DMS 273 (cell line): Measurements from ENCODE around the gene ZNF839.
A peak's percentile ranks its signal among the peaks of the same experiment; 100 is the strongest.
"Not testable (repeated sequence)": the region's sequence is repeated elsewhere in the genome, so short reads cannot be mapped to it uniquely, and the experiment has no call there.

Experiments used
- DNase-seq: peaks from one replicate; lab custom pipeline; 2025; ENCODE audit not compliant: unreplicated experiment; lab: John Stamatoyannopoulos, UW

Gene ZNF839

GRCh38 chr14:102304611-102305506 is 14.7 kb upstream of the ZNF839 start, which contains the start of gene MOK:
TSS of gene MOK (minus strand) at chr14:102305164. CDS start at chr14:102304968, 196 bp downstream.
- peak; percentile 98 for DNase-seq

- DNase-seq: peak; percentile 90
These were observed 5.1 kb upstream of the ZNF839 start for GRCh38 chr14:102314242-102315011.

GRCh38 chr14:102315121-102315520 is 4.4 kb upstream of the ZNF839 start:
- DNase-seq: no peak

GRCh38 chr14:102316338-102316742 is 3.2 kb upstream of the ZNF839 start:
- DNase-seq: peak; percentile 76

DNA sequence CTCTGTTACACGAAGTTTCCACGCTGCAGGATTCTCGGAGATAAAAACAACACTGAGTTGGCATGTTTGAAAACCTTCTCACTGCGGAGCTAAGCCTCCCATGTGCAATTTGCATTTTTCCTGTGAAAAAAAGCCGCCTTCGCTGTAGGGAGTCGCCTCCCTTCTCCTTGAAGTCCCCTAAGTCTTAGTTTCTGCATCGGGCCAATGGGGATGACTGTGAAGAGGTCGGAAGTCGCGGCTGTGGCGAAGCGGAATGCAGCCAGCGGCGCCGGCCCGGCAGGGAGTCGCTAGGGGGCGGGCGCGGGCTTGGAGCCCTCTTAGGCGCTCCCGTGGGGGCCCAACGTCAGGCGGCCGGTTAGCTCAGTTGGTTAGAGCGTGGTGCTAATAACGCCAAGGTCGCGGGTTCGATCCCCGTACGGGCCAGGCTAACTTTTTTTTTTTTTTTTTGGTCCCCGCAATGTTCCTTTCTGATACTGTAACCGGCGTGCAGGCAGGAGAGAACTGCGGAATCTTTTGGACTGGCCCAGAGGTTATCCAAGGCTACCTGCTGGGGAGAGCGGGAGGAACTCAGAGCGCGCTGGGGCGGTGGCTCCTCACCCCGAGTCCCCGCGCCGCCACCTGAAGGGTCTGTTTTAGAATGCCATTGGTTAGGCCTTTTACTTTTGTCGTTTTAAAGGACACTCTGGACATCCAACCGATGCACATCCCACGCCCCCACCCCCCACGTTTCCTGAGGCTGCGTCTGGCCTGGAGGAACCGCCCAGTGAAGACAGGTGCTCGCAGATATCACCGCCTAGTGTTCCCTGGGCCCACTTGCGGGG is 2.6 kb upstream of the ZNF839 start:
- DNase-seq: peak; percentile 93

DNA sequence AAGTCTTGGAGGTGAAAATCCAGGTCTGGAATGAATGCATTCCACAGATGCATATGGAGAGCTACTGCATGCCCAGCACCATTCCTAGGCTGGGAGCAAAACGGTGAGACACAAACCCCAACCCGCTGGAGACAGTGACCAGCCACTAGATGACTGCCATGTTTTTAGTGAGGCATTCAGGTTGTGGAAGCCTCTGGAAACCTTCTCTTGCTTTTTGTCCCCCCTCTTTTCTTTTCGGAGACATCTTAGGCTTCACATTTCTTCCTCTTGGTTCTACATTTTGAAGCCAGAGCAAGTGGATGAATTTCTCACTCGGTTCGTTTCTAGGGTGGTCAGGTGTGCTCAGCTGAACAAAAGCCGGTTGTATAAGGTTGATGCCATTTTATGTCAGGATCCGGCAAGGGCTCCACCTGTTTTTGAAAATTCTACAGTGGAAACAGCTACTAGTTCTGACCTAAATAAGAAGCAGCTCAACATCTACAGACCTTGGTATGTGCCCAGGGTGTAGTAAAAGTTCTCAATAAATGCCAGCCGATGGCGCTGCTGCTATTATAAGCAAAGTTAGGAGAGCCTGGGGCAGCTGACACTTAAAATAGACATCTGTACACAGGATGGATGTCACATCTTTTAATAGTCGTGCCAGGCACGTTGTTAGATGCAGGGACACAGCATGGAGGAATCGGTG is 1.8 kb upstream of the ZNF839 start:
- DNase-seq: peak; percentile 83

GRCh38 chr14:102318781-102319276 is 717 bp upstream of the ZNF839 start:
- no peak for DNase-seq

- peak; percentile 70 for DNase-seq
These were observed 601 bp downstream of the ZNF839 start for GRCh38 chr14:102320033-102320660.

GRCh38 chr14:102320671-102321455 is 1.3 kb downstream of the ZNF839 start:
- no peak for DNase-seq

GRCh38 chr14:102321456-102322422 is 2.2 kb downstream of the ZNF839 start:
- no peak for DNase-seq

- DNase-seq: peak; percentile 89
These were observed 3.6 kb downstream of the ZNF839 start for GRCh38 chr14:102323102-102323501.

GRCh38 chr14:102325791-102326345 is 6.3 kb downstream of the ZNF839 start:
- no peak for DNase-seq

GRCh38 chr14:102326583-102326982 is 7.0 kb downstream of the ZNF839 start:
- no peak for DNase-seq

DNA sequence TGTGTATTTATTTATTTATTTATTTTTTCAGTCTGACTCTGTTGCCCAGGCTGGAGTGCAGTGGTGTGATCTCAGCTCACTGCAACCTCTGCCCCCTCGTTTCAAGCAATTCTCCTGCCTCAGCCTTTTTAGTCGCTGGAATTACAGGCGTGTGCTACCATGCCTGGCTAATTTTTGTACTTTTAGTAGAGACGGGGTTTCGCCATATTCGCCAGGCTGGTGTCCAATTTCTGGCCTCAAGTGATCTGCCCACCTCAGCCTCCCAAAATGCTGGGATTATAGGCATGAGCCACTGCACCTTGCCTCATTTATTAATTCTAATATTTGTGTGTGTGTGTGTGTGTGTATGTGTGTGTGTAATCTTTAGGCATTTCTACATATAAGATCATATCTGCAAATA is 9.8 kb downstream of the ZNF839 start:
- DNase-seq: not testable (repeated sequence)

- DNase-seq: no peak
These were observed 11.3 kb downstream of the ZNF839 start for GRCh38 chr14:102330806-102331205.

- no peak for DNase-seq
These were observed 13.8 kb downstream of the ZNF839 start for GRCh38 chr14:102333390-102333789.
